ENCODE data around the gene USP5. TPM values are rescaled to one million over a fixed set of nuclear protein-coding genes. Genes with fewer than 3 reads are reported as not detected.
A peak's percentile ranks its signal among the peaks of the same experiment; 100 is the strongest.

The USP5 gene
- polyA plus RNA-seq, 1 donor from 2014 or later: 130 TPM

DNA sequence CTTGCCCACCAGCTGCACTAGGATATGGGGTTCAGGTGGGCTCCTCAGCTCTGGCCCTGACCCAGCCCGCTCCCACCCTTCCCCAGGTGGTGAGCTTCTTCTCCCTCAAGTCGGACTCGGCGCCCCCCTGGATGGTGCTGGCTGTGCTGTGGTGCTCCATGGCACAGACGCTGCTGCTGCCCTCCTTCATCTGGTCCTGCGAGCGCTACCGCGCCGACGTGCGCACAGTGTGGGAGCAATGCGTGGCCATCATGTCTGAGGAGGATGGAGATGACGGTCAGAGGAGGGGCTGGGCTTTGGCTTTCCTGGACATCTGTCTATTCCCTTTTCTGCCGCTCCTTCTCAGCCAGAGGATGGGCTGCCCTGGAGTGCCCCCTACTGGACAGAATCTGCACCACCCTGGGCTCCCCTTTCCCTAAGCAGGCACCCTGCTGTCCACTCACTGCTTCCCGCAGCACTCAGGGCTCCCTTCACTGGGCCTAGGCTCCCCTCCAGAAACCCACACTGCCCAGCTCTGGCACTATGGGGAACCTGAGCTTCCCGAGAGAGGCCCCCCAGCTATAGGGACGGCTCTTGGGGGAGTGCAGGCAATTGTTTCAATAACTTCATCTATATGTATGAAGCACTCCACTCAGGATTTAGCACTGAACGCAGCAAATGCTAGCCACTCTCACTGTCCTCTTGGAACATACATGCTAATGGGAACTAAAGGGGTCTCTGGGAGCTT, 26.4 kb upstream of the USP5 start:
- H3K36me3 ChIP-seq (ENCODE audit: insufficient read depth, low read length): no peaks in the 10 kb centered on the region
- H3K4me2 ChIP-seq (ENCODE audit: low read length): peak overlapping the region; percentile 25
- H2AFZ ChIP-seq (ENCODE audit: low read depth, low read length): no peak overlapping the region
- no peaks in the 10 kb centered on the region for H3K27me3 ChIP-seq (ENCODE audit: insufficient read depth, low read depth, low read length)
- H3K4me3 ChIP-seq (ENCODE audit: low read length): peak overlapping the region; percentile 70
- peak overlapping the region; percentile 44 for H3K27ac ChIP-seq (ENCODE audit: low read length)
- H3K9me3 ChIP-seq (ENCODE audit: low read length): no peaks in the 10 kb centered on the region
- H3K9me2 ChIP-seq (ENCODE audit: insufficient read depth, low read length): no peaks in the 10 kb centered on the region
- H4K20me1 ChIP-seq (ENCODE audit: insufficient read depth): no peaks in the 10 kb centered on the region
- peaks cover 10% of the 10 kb centered on the region for H3F3A ChIP-seq (ENCODE audit: insufficient read depth, low read length, poor library complexity, severe bottlenecking)
- peak overlapping the region; percentile 52 for H3K9ac ChIP-seq (ENCODE audit: low read length)
- TF ChIP-seq, protein P1, sequence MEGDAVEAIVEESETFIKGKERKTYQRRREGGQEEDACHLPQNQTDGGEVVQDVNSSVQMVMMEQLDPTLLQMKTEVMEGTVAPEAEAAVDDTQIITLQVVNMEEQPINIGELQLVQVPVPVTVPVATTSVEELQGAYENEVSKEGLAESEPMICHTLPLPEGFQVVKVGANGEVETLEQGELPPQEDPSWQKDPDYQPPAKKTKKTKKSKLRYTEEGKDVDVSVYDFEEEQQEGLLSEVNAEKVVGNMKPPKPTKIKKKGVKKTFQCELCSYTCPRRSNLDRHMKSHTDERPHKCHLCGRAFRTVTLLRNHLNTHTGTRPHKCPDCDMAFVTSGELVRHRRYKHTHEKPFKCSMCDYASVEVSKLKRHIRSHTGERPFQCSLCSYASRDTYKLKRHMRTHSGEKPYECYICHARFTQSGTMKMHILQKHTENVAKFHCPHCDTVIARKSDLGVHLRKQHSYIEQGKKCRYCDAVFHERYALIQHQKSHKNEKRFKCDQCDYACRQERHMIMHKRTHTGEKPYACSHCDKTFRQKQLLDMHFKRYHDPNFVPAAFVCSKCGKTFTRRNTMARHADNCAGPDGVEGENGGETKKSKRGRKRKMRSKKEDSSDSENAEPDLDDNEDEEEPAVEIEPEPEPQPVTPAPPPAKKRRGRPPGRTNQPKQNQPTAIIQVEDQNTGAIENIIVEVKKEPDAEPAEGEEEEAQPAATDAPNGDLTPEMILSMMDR (IDR thresholded peaks at IDR 0.05; ENCODE audit: poor library complexity, severe bottlenecking): peak; percentile 95
- TF ChIP-seq POLR2AphosphoS5 (IDR thresholded peaks at IDR 0.05) (no peak), MXI1 (conservative IDR thresholded peaks at IDR 0.05; ENCODE audit: poor library complexity, severe bottlenecking) (peak; percentile 32), EZH2 (IDR thresholded peaks at IDR 0.05; ENCODE audit: borderline replicate concordance, insufficient read depth, low read length, poor library complexity, severe bottlenecking) (no peak), SMC3 (conservative IDR thresholded peaks at IDR 0.05; ENCODE audit: poor library complexity) (peak; percentile 89), RAD21 (conservative IDR thresholded peaks at IDR 0.05) (peak; percentile 93), EP300 (conservative IDR thresholded peaks at IDR 0.05; ENCODE audit: poor library complexity, severe bottlenecking) (no peak), TAF1 (IDR thresholded peaks at IDR 0.05; ENCODE audit: low read depth) (no peak)
- TF ChIP-seq, protein P2, sequence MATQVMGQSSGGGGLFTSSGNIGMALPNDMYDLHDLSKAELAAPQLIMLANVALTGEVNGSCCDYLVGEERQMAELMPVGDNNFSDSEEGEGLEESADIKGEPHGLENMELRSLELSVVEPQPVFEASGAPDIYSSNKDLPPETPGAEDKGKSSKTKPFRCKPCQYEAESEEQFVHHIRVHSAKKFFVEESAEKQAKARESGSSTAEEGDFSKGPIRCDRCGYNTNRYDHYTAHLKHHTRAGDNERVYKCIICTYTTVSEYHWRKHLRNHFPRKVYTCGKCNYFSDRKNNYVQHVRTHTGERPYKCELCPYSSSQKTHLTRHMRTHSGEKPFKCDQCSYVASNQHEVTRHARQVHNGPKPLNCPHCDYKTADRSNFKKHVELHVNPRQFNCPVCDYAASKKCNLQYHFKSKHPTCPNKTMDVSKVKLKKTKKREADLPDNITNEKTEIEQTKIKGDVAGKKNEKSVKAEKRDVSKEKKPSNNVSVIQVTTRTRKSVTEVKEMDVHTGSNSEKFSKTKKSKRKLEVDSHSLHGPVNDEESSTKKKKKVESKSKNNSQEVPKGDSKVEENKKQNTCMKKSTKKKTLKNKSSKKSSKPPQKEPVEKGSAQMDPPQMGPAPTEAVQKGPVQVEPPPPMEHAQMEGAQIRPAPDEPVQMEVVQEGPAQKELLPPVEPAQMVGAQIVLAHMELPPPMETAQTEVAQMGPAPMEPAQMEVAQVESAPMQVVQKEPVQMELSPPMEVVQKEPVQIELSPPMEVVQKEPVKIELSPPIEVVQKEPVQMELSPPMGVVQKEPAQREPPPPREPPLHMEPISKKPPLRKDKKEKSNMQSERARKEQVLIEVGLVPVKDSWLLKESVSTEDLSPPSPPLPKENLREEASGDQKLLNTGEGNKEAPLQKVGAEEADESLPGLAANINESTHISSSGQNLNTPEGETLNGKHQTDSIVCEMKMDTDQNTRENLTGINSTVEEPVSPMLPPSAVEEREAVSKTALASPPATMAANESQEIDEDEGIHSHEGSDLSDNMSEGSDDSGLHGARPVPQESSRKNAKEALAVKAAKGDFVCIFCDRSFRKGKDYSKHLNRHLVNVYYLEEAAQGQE (IDR thresholded peaks at IDR 0.05; ENCODE audit: borderline replicate concordance): no peak
- peaks cover 33% of the 10 kb centered on the region for H3K79me2 ChIP-seq (replicated peaks; ENCODE audit: insufficient read depth, low read length)

DNA sequence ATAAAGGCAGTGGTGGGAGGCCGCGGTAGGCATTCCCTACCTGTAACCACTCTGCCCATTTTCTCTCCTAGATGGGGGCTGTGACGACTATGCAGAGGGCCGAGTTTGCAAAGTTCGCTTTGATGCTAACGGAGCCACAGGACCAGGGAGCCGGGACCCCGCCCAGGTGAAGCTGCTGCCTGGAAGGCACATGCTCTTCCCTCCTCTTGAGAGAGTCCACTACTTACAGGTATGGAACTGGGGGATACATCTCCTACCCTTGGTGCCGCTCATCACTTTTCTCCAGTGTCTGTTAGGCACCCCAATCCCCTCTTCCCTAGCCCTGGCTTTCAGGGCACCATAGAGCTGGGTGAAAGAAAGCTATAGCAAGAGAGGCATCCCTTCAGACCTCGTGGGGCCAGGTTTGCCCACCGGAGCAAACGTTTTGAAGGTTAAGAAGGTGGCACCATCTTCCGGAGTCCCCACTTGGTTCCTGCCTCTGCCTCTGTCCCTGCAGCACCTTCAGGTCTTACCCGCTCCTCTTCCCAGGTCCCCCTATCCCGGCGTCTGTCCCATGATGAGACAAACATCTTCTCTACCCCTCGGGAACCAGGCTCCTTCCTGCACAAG, 25.7 kb upstream of the USP5 start:
- H2AFZ ChIP-seq (ENCODE audit: low read depth, low read length): no peak overlapping the region
- H3K27me3 ChIP-seq (ENCODE audit: insufficient read depth, low read depth, low read length): no peaks in the 10 kb centered on the region
- H3K9me3 ChIP-seq (ENCODE audit: low read length): no peaks in the 10 kb centered on the region
- peak overlapping the region; percentile 70 for H3K4me3 ChIP-seq (ENCODE audit: low read length)
- TF ChIP-seq EP300 (conservative IDR thresholded peaks at IDR 0.05; ENCODE audit: poor library complexity, severe bottlenecking) (no peak), TAF1 (IDR thresholded peaks at IDR 0.05; ENCODE audit: low read depth) (no peak), SMC3 (conservative IDR thresholded peaks at IDR 0.05; ENCODE audit: poor library complexity) (no peak), EZH2 (IDR thresholded peaks at IDR 0.05; ENCODE audit: borderline replicate concordance, insufficient read depth, low read length, poor library complexity, severe bottlenecking) (no peak), POLR2AphosphoS5 (IDR thresholded peaks at IDR 0.05) (no peak)
- TF ChIP-seq, protein P2 (IDR thresholded peaks at IDR 0.05; ENCODE audit: borderline replicate concordance): no peak
- TF ChIP-seq, protein P1 (IDR thresholded peaks at IDR 0.05; ENCODE audit: poor library complexity, severe bottlenecking): no peak
- H3K9me2 ChIP-seq (ENCODE audit: insufficient read depth, low read length): no peaks in the 10 kb centered on the region
- H3K79me2 ChIP-seq (replicated peaks; ENCODE audit: insufficient read depth, low read length): peaks cover 30% of the 10 kb centered on the region
- H3K27ac ChIP-seq (ENCODE audit: low read length): peak overlapping the region; percentile 87
- H3K9ac ChIP-seq (ENCODE audit: low read length): peak overlapping the region; percentile 95
- H3F3A ChIP-seq (ENCODE audit: insufficient read depth, low read length, poor library complexity, severe bottlenecking): peaks cover 10% of the 10 kb centered on the region
- no peak overlapping the region for H3K4me2 ChIP-seq (ENCODE audit: low read length)
- no peaks in the 10 kb centered on the region for H4K20me1 ChIP-seq (ENCODE audit: insufficient read depth)
- H3K36me3 ChIP-seq (ENCODE audit: insufficient read depth, low read length): no peaks in the 10 kb centered on the region
